Astrocyte (in vitro differentiated cells and primary cell): ENCODE data around the gene ANKRD39.

Source experiments
- CTCF ChIP-seq: IDR thresholded peaks from 2 replicates; pipeline ENCODE4 v1.5.1; 2011; ENCODE audit warnings: low read depth, mild to moderate bottlenecking, inconsistent platforms, low read length, moderate library complexity; ENCODE audit not compliant: insufficient read depth
- EZH2 ChIP-seq: IDR thresholded peaks from 2 replicates; pipeline ENCODE4 v1.6.1; 2012; ENCODE audit warnings: mild to moderate bottlenecking, low read length, inconsistent platforms; ENCODE audit not compliant: insufficient read depth

GRCh38 chr2:96875498-96876268 lies 17.9 kb upstream of the ANKRD39 start:
- TF ChIP-seq CTCF, result no peak
- TF ChIP-seq EZH2, result no peak
